DMS114 treated with DMSO at 0.1 percent for 48 hours (cell line): ENCODE measurements around the gene TCAIM.
"Not testable (repeated sequence)": the region's sequence is repeated elsewhere in the genome, so short reads cannot be mapped to it uniquely, and the experiment has no call there.

ENCODE experiments used
- DNase-seq: peaks from one replicate; lab custom pipeline; 2025; ENCODE audit not compliant: unreplicated experiment; lab: John Stamatoyannopoulos, UW

The TCAIM gene

GRCh38 chr3:44414517-44415090 lies 76.0 kb downstream of the TCAIM start:
- DNase-seq, result no peak

- DNase-seq, result no peak
These were observed 76.9 kb downstream of the TCAIM start for GRCh38 chr3:44415421-44415820.

GRCh38 chr3:44416031-44417030 lies 77.8 kb downstream of the TCAIM start:
- DNase-seq, result no peak

- DNase-seq, result not testable (repeated sequence)
These were observed 79.6 kb downstream of the TCAIM start for GRCh38 chr3:44418118-44418517.

GRCh38 chr3:44418549-44418948 lies 80.0 kb downstream of the TCAIM start:
- no peak for DNase-seq

- DNase-seq, result no peak
These were observed 80.8 kb downstream of the TCAIM start for GRCh38 chr3:44419116-44419922.

GRCh38 chr3:44419923-44420650 lies 81.5 kb downstream of the TCAIM start:
- no peak for DNase-seq

- no peak for DNase-seq
These were observed 82.1 kb downstream of the TCAIM start for GRCh38 chr3:44420676-44421075.

GRCh38 chr3:44421280-44421679 lies 82.7 kb downstream of the TCAIM start:
- DNase-seq, result no peak

GRCh38 chr3:44424758-44425157 lies 86.2 kb downstream of the TCAIM start:
- no peak for DNase-seq

GRCh38 chr3:44427683-44428082 lies 89.1 kb downstream of the TCAIM start:
- no peak for DNase-seq

GRCh38 chr3:44428910-44429309 lies 90.3 kb downstream of the TCAIM start:
- DNase-seq, result no peak

- DNase-seq, result no peak
These were observed 90.9 kb downstream of the TCAIM start for GRCh38 chr3:44429459-44429858.

- no peak for DNase-seq
These were observed 91.9 kb downstream of the TCAIM start for GRCh38 chr3:44430466-44430865.

- DNase-seq, result no peak
These were observed 96.4 kb downstream of the TCAIM start for GRCh38 chr3:44434834-44435510.

- DNase-seq, result no peak
These were observed 97.6 kb downstream of the TCAIM start for GRCh38 chr3:44436181-44436580.

GRCh38 chr3:44437800-44438199 lies 99.2 kb downstream of the TCAIM start:
- no peak for DNase-seq

- DNase-seq, result no peak
These were observed 101.1 kb downstream of the TCAIM start for GRCh38 chr3:44439499-44440295.

- no peak for DNase-seq
These were observed 104.2 kb downstream of the TCAIM start for GRCh38 chr3:44442596-44443309.
